Ovary (tissue), 9 donors: ENCODE data around the gene GOLGA7B. TPM values are rescaled to one million over a fixed set of nuclear protein-coding genes. Genes with fewer than 3 reads are reported as not detected.

Experiments used
- DNase-seq, 5 donors: peaks; one replicate each; pipeline ENCODE4 v3.0.0-alpha.2; 2019 to 2020
- H3K27ac ChIP-seq, 2 donors: fragments of 200-600 bp; one replicate each; pipeline versions ENCODE4 v1.5.1 to v1.8.0; 2019 to 2022
- H3K27me3 ChIP-seq: fragments of 200-600 bp; one replicate; pipeline ENCODE4 v1.8.0; 2022
- H3K36me3 ChIP-seq: fragments of 200-600 bp; sonication (generic); one replicate; pipeline ENCODE4 v1.5.1; 2019
- H3K4me1 ChIP-seq: one replicate; pipeline ENCODE4 v1.8.1; 2013; ENCODE audit warnings: mild to moderate bottlenecking, moderate library complexity; ENCODE audit not compliant: insufficient read depth
- H3K4me3 ChIP-seq: fragments of 200-600 bp; sonication (generic); one replicate; pipeline ENCODE4 v1.5.1; 2017
- H3K9me3 ChIP-seq, 2 donors: fragments of 200-600 bp in 1 of 2; sonication (generic) in 1 of 2; one replicate each; pipeline versions ENCODE4 v1.5.1 to v1.8.1; 2013 to 2019; ENCODE audit warnings: mild to moderate bottlenecking in 1 of 2, moderate library complexity in 1 of 2
- CTCF ChIP-seq, 3 donors: fragments of 450-650 bp in 2 of 3; fragments of 200-600 bp in 1 of 3; IDR thresholded peaks; one replicate each; pipeline versions ENCODE4 v1.5.1 to v1.8.0; 2016 to 2022; ENCODE audit warnings: antibody characterized with exemption in 3 of 3, mild to moderate bottlenecking in 1 of 3
- EP300 ChIP-seq: sonication (generic); formaldehyde crosslinking; IDR thresholded peaks from one replicate; pipeline ENCODE4 v1.6.1; 2017; ENCODE audit warnings: antibody characterized with exemption
- POLR2A ChIP-seq: fragments of 450-650 bp; IDR thresholded peaks from one replicate; pipeline ENCODE4 v1.6.1; 2017; ENCODE audit warnings: antibody characterized with exemption, mild to moderate bottlenecking, moderate library complexity
- WGBS, 3 donors: extraction: QIAGEN DNeasy Blood & Tissue Kit in 1 of 3; methylation state at CpG; one replicate each; pipeline versions ENCODE4 v1.1.5 to v1.1.7; 2013 to 2017; 5-methylcytosine and 5-hydroxymethylcytosine counted together
- intact Hi-C, 4 donors: fragments of 100-400 bp; cut with DNase I; formaldehyde crosslinking; loops; one replicate each; pipeline versions ENCODE4 v1.11.0 to v1.15.1; 2022 to 2023
- polyA plus RNA-seq, 2 donors: library from polyadenylated mRNA; stranded (reverse); fragments of 200-250 nt in 1 of 2; fragments of 350-450 nt in 1 of 2; fragmentation: Illumina TruSeq in 1 of 2; extraction: RNeasy Lipid Tissue Mini Kit (QIAGEN cat#74804) in 1 of 2; gene quantifications; one replicate each; pipeline ENCODE4 v1.2.3, GENCODE V29; 2013 to 2014
- total RNA-seq, 7 donors: library from RNA; depleted of rRNA in 2 of 7; stranded (reverse); fragments of >200 nt in 2 of 7; fragmentation: NEBNext Ultra II Directional in 3 of 7; extraction: Animal tissue kit (Norgen Biotek cat#: 25700) in 3 of 7; gene quantifications; one replicate each; pipeline versions ENCODE4 v1.1.0 to v1.2.4, GENCODE V29; 2016 to 2023
- donor health status: DM: no; HTN: no; CAD: no; lungs with moderate emphysema.
- donor health status: DM: no; HTN: no; CAD: no.
- donor health status: Bipolar disorder and iron deficiency.
- donor health status: DM: yes; HTN: yes; CAD: no.
- donor health status: DM: no; HTN: no; CAD: no.
- donor health status: DM: yes; HTN: yes; CAD: no.

The GOLGA7B gene
- total and polyA plus RNA-seq, 9 donors, result under 0.01 to 0.30 (median 0.05) TPM; not detected in 2

DNA sequence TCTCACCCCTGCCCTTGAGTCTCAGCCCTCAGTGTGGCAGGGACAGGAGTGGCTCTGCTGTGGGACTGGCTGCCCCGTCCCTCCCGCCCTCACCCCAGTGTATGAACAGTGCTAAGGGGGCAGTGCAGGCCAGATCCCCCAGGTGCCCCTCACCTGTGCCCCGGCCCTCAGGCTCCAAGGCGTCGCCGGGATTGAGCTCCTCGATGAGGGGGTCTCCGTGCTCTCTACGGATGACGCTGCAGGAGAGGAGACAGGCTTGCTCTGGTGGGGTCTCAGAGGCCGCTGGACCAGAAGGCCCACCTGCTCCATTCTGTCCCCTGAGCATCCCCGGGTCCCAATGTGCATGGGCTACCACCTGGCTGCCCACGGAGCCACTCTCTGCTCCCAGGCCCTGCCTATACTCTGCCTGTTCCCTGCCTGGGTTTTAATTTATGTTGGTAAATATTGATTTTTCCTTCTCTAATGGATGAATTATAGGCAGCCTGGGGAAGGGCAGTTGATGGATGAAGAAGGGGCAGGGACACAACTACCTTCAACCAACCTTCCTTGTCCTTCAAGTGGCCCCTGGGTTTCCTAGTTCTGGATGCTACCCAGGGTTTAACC is 47.2 kb downstream of the GOLGA7B start:
- no peaks in the 10 kb centered on the region for H3K4me1 ChIP-seq
- 86 to 96% (median 88%) methylated on average over 12 to 13 of the region's 13 CpGs for WGBS, 3 donors
- intact Hi-C loops, result no loop called here
- H3K27me3 ChIP-seq, result no peaks in the 10 kb centered on the region
- TF ChIP-seq EP300, result no peak
- TF ChIP-seq POLR2A, result no peak
- no peak for TF ChIP-seq CTCF (IDR thresholded peaks at IDR 0.05)
- no peaks in the 10 kb centered on the region for H3K9me3 ChIP-seq
- H3K4me3 ChIP-seq, result no peak overlapping the region
- H3K36me3 ChIP-seq, result no peaks in the 10 kb centered on the region
- DNase-seq, result no peak
- no peak overlapping the region for H3K27ac ChIP-seq

DNA sequence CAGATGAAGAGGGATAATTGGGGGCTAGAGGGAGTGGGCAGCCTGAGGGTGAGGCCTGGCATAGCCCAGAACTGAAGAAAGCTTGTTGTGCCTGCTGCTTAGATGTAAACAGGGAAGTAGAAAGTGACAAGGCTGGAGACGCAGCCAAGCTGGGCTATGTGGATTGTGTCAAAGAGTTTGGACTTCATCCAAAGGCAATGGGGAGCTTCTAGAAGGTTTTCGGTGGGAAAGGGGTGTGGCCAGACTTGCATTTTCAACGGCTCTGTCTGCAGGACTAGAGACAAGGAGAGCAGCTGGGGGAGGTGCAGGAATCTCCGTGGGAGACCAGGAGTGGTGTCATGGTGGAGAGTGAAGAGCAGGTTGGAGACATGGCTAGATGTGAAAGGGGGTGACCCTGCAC is 48.8 kb downstream of the GOLGA7B start:
- no peak overlapping the region for H3K27ac ChIP-seq
- no peak overlapping the region for H3K4me3 ChIP-seq
- no peaks in the 10 kb centered on the region for H3K9me3 ChIP-seq
- no peaks in the 10 kb centered on the region for H3K27me3 ChIP-seq
- H3K4me1 ChIP-seq, result no peaks in the 10 kb centered on the region
- DNase-seq, result no peak
- WGBS, 3 donors, result 7 to 11% (median 8%) methylated on average over 4 of the region's 4 CpGs
- TF ChIP-seq CTCF (IDR thresholded peaks at IDR 0.05) (no peak), POLR2A (no peak), EP300 (no peak)
- intact Hi-C loops, result no loop called here
- no peaks in the 10 kb centered on the region for H3K36me3 ChIP-seq

DNA sequence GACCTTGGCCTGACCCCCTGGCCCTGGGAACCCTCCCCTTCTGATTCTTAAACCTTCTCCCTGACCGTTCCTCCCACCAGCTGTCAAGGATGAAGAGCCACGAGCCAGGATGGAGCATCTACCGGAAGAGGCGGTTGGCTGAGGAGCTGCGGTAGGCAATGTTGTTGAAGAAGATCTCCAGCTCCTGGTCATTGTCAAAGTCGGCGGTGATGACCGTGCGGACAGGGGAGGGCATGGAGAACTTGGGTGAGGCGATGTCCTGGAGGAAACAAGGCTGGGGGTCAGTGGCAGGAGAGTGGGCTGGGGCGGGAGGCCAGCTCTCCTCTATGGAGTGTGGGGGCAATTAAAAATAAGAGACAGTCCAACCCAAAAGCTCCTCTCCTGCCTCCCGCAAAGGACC is 51.7 kb downstream of the GOLGA7B start:
- intact Hi-C loops, result no loop called here
- 55 to 64% (median 58%) methylated on average over 12 of the region's 12 CpGs for WGBS, 3 donors
- no peak for TF ChIP-seq CTCF (IDR thresholded peaks at IDR 0.05)
- no peak for TF ChIP-seq EP300
- no peak for TF ChIP-seq POLR2A
- DNase-seq, result no peak
- H3K4me1 ChIP-seq, result no peaks in the 10 kb centered on the region
- no peak overlapping the region for H3K27ac ChIP-seq
- no peaks in the 10 kb centered on the region for H3K9me3 ChIP-seq
- H3K36me3 ChIP-seq, result no peaks in the 10 kb centered on the region
- H3K4me3 ChIP-seq, result no peak overlapping the region
- no peaks in the 10 kb centered on the region for H3K27me3 ChIP-seq

- Histone ChIP-seq H3K27ac (no peak overlapping the region), H3K9me3 (no peaks in the 10 kb centered on the region), H3K36me3 (no peaks in the 10 kb centered on the region), H3K27me3 (no peaks in the 10 kb centered on the region), H3K4me1 (no peaks in the 10 kb centered on the region), H3K4me3 (no peak overlapping the region)
- intact Hi-C loops, result no loop called here
- DNase-seq, result no peak
- TF ChIP-seq CTCF (IDR thresholded peaks at IDR 0.05) (no peak), EP300 (no peak), POLR2A (no peak)
- WGBS, 3 donors, result 53 to 56% (median 55%) methylated on average over 9 of the region's 9 CpGs
Observed at GRCh38 chr10:97903128-97904017, 53.7 kb downstream of the GOLGA7B start.
